ENCODE measurements around the gene RERE.
"Not testable (repeated sequence)": the region's sequence is repeated elsewhere in the genome, so short reads cannot be mapped to it uniquely, and the experiment has no call there.

GRCh38 chr1:8621785-8622348, 195.6 kb downstream of the RERE start:
- TF ChIP-seq POLR2A (IDR thresholded peaks at IDR 0.05); CTCF (IDR thresholded peaks at IDR 0.05); POLR2AphosphoS5 (IDR thresholded peaks at IDR 0.05; ENCODE audit: insufficient read depth in 1 of 2, low read depth in 1 of 2): not testable (repeated sequence)
